COR-L47 (cell line): Measurements from ENCODE around the gene UNC50.
"Not testable (repeated sequence)": the region's sequence is repeated elsewhere in the genome, so short reads cannot be mapped to it uniquely, and the experiment has no call there.

ENCODE experiments used
- DNase-seq: peaks from one replicate; lab custom pipeline; 2025; lab: John Stamatoyannopoulos, UW

The UNC50 gene

DNA sequence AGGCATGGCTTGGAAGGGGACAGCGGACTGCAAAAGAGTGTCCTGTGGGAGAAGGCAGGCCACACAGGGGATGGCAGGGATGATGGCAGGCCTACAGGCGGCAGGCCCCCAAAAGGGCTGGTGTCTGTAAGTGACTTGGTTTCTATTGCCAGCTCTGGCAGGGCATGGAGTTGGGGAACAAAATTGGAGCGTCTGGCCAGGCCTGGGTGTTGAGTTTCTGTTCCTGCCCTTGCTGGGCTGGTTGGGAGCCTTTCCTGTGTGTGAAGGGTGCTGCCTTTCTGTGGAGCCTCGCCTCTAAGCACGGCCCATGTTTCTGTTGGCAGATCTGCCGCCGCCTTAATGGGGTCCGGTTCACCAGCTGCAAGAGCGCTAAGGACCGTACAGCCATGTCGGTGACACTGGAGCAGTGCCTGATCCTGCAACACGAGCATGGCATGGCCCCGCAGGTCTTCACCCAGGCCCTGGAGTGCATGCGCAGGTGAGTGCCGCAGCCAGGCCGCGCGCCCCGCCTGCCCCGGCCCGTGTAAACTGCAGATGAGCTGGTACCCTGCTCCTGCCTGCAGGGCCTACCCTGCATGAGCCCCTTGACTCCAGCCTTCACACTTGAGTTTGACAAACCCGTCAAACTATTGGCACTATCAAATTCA lies 31.6 kb upstream of the UNC50 start:
- DNase-seq = no peak

DNA sequence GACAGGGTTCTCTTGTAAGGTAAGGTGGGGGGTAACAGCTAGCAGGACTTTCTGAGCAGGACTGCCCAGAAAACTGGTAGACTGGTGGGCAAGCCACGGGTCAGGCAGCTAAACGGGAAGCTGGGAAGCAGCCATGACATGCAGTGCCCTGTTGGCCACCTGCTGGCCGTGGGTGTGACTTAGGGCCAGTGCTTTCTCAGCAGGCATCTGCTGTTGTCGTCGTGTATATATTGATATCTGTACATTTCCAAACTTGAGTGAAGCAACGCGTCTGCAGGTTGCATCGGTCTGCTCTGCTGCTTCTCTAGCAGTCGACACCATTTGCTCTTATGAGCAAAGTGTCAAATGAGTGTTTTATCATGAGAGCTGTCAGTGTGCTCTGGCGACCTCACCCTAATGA lies 31.1 kb upstream of the UNC50 start:
- DNase-seq = no peak

- DNase-seq = no peak
Observed at GRCh38 chr2:98578231-98578630, 30.2 kb upstream of the UNC50 start.

DNA sequence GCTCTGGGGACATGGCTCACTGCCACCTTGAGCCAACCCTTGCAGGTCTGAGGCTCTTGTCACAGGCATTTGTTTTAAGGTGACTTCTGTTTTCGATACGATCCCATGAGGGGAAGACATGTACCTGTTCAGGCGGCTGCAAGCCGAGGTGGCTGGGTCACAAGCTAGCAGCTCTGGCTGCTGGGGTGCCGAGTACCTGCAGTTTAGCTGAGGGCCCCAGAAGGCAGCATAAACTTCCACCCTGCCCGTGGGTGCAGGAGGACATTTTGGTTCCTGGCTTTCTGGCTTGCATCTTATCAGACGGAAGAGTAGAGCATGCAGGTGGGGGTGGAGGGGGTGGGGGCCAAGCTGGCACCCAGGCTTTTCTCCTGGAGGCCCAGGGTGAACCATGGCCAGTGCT lies 28.5 kb upstream of the UNC50 start:
- DNase-seq = no peak

GRCh38 chr2:98580656-98581284 lies 27.6 kb upstream of the UNC50 start:
- no peak for DNase-seq

GRCh38 chr2:98582523-98582922 lies 25.9 kb upstream of the UNC50 start:
- DNase-seq = no peak

- DNase-seq = no peak
Observed at GRCh38 chr2:98583276-98583675, 25.1 kb upstream of the UNC50 start.

DNA sequence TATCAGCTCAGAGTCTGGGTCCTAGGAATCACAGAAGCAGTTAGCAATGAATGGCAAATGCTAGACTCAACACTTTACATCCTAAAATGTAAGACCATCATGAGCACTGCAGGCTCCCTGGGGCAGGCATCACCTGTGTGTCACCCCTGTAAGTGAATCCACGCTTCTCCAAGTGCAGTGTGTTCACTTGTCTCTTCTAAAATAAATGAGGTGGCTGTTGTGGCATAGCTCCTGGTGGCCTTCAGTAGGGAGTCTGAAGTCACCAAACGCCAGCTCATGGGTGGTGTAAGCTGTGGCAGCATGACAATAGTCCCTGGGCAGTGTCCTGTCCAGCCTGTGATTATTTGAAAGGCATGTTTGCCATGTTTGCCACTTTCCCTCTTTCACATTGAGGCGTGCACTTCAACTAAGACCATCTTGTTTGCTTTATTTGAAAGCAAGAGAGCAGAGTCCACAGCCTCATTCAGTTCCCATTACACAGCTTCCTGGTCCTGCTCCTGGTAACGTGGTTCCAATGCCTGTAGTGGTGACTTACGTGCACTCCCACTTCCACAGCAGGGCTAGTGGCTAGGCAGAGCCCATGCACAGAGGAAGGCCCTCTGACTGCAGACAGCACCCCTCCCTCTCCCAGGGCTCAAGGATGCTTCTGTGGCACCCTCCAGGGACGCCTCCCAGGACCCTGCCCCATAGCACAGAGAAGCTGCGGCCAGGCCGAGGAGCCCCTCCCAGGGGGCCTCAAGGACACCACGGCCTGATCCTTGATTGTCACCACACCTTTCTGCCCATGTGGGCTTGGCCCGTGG lies 24.4 kb upstream of the UNC50 start:
- DNase-seq = no peak

- no peak for DNase-seq
Observed at GRCh38 chr2:98585386-98585785, 23.0 kb upstream of the UNC50 start.

DNA sequence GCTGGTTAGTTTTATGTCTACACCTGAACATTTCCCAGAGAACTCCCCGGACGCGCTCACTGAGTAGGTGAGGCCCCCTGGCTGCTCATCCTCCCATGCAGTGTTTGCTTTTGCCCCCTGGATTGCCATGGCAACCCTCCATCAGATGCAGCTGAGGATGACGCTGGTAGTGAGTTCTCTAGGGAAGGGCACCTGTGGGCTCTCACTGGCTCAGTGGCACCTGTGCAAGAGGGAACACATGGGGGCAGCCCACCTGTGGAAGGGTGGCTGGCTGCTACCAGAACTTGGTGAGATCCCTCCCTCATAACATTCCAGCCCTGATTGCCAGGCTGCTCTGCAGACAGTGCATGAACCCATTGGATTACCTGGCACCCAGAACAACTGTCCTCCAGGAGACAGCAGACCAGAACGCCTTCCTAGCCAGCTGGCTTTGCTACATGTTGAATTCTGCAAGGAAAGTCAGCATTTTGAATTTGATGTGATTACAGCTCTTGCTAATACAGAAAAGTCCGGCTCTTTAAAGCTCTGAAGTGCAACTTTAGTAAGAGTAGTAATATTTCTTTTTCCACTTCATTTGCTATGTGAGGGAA lies 21.7 kb upstream of the UNC50 start:
- no peak for DNase-seq

DNA sequence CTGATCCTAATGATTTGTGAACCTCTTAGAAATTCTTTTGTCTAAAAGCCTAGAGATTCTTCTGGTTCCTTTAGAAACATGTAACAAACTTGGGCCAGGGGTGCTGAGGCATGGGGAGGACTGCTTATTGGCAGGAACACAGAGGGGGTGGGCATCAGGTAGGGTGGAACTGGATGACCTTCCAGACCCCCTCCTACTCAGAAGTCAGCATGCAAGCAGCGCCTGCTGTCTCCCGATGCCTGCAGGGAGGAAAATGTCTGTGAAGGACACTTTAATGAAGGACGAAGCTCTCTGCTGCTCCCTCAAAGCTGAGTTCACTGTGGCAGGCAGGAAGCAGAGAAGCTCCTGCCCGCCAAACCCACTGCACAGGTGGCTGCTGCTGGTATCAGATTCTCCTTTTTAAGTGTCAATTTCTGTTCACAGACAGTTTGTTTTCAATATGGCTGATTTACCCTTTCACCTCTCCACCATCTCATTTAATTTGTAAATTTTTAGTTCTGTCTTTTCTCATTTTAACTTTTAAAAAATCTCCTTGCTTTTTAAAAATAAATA lies 19.4 kb upstream of the UNC50 start:
- no peak for DNase-seq

- no peak for DNase-seq
Observed at GRCh38 chr2:98589489-98589888, 18.9 kb upstream of the UNC50 start.

- no peak for DNase-seq
Observed at GRCh38 chr2:98592565-98592964, 15.8 kb upstream of the UNC50 start.

DNA sequence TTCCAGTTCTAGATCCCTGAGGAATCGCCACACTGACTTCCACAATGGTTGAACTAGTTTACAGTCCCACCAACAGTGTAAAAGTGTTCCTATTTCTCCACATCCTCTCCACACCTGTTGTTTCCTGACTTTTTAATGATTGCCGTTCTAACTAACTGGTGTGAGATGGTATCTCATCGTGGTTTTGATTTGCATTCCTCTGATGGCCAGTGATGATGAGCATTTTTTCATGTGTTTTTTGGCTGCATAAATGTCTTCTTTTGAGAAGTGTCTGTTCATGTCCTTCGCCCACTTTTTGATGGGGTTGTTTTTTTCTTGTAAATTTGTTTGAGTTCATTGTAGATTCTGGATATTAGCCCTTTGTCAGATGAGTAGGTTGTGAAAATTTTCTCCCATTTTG lies 13.7 kb upstream of the UNC50 start:
- DNase-seq = not testable (repeated sequence)

DNA sequence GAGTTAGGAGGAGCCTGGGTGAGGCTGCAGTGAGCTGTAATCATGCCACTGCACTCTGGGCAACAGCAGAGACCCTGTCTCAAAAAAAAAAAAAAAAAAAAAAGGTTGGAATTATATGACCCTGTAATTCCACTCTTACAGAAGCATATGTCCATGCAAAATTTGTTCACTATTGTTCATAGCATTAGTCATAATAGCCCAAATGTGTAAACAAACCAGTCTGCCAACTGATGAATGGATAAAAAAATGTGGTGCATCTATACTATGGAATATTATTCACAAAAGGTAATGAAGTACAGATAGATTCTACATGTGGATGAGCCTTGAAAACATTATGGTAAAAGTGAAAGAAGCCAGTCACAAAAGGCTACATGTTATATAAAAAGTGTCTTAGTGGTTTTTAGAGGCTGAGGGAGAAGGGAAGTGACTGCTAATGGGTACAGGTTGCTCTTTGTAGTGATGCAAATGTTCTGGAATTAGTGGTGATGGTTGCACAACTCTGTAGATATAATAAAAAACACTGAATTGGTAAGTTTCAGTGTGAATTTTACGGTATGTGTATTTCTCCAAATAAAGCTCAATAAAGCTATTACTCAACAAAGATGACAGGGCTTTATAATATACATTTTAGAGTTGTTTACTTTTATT lies 9.5 kb upstream of the UNC50 start:
- DNase-seq = no peak

GRCh38 chr2:98601532-98602132 lies 6.8 kb upstream of the UNC50 start:
- peak; percentile 6 for DNase-seq

DNA sequence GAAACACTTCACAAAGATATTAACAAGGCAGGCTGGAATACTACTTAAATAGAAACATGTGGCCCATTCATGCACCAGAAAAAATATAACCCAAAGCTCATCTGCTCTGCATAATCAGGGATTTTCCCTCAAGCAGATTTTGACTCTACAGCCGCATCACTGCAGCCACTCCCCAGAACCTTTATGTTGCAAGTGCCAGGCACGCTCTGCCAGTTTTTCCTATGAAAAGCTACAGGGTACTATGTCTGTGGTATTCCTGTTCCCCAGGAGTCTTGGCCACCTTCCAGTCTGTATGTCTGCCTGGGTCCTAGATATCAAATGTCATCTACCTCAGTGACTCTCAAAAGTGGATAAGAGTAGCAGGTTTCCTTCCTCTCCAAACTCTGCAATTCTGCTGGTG lies 3.8 kb upstream of the UNC50 start:
- no peak for DNase-seq

DNA sequence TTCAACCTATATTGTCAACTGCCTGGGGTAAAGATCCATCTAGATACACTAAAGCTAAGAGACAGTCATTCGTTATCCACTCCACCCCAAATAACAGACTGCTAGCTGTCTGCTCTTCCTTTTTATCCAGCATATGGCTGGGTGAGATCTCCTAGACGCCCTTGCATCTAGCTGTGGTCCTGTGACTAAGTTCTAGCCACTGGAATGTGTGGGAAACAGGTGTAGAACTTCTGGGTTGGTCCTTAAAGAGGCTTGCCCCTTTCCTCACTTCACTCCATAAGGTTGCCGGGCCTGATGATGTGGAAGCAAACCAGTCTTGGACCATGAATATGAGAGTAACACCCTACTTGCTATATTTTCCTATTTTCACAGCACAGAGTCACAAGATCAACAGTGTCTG lies 3.3 kb upstream of the UNC50 start:
- DNase-seq = no peak

DNA sequence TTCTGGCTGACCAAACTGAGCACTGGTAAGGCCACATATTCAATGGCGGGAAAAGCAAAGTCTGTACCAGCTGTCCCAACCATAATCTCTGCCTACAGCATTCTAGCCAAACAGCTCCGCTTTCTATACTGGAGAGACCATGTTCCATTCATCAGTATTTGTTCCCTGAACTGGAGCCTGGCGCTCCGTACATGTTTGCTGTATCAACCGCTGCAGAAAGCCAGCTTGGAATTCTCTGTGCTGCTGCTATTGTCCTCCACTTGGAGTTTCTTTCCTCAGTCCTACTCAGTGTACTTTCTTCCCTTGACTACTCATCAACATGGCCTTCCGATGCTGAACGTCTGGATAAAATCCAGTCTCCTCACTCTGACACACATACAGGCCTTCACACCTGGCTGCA lies 2.0 kb upstream of the UNC50 start:
- DNase-seq = no peak

DNA sequence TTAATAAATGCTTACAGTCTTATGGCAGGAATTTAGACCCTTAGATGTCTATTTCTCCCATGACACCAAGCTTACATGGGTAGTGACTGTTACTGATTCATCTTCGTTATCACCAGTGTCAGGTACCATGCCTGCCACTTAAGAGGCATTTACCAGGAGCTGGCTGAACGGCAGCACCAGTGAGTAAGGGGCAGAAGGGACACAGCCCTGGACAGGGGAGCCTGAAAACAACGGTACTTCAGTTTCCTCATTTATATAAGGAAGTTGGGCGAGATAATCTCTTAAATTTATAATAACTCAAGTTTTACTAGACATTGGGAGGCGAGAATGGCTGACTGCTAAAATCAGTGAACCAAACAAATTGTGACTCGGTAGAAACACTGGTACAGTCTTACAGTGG lies 1.3 kb upstream of the UNC50 start:
- DNase-seq = no peak

DNA sequence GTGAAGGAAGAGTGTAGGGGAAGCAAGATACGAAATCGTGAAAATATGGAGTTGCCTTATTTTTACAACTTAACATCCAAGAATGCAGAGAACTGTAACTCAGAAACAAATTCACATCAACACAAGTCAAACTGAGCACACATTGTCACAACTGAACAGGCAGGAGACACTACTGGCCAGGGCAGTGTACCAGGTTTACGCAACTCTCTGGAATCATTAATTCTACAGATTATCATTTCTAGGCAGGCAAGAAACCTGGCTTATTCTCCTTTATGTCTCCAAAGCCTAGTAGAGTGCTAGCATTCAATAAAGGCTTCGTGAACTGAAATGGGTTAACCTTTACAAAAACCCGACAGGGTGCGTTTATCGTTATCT lies 661 bp upstream of the UNC50 start:
- no peak for DNase-seq
